NCI-H146 treated with DMSO at 0.1 percent for 48 hours (cell line): ENCODE data around the gene ZMYM2.

ENCODE experiments used
- DNase-seq: peaks from one replicate; lab custom pipeline; 2025; ENCODE audit not compliant: unreplicated experiment; lab: John Stamatoyannopoulos, UW

ZMYM2 gene

GRCh38 chr13:20131057-20131832, 172.7 kb downstream of the ZMYM2 start:
- DNase-seq: no peak

GRCh38 chr13:20132052-20132634, 173.6 kb downstream of the ZMYM2 start:
- no peak for DNase-seq

- DNase-seq: no peak
These were observed 176.2 kb downstream of the ZMYM2 start for GRCh38 chr13:20134732-20135131.

GRCh38 chr13:20136781-20137703, 178.5 kb downstream of the ZMYM2 start:
- no peak for DNase-seq

- no peak for DNase-seq
These were observed 179.3 kb downstream of the ZMYM2 start for GRCh38 chr13:20137875-20138274.

- DNase-seq: no peak
These were observed 182.0 kb downstream of the ZMYM2 start for GRCh38 chr13:20140487-20140886.
